A549 (cell line): ENCODE results near the gene FZD7.

Experiments
- CTCF ChIP-seq: fragments of >200 bp; sonication (Bioruptor Twin); formaldehyde crosslinking; IDR thresholded peaks from 3 replicates; pipeline ENCODE4 v1.5.1; 2016
- POLR2A ChIP-seq: IDR thresholded peaks from 2 replicates; pipeline ENCODE4 v1.6.1; 2012; ENCODE audit warnings: mild to moderate bottlenecking, low read length
- USF2 ChIP-seq: fragments of 450-650 bp; IDR thresholded peaks from 2 replicates; pipeline ENCODE4 v1.6.1; 2014; ENCODE audit warnings: antibody characterized with exemption

- TF ChIP-seq CTCF (no peak), USF2 (no peak), POLR2A (no peak)
Measured at GRCh38 chr2:202007983-202008354, 25.7 kb upstream of the FZD7 start.
